ENCODE results near the gene FABP3.

DNA sequence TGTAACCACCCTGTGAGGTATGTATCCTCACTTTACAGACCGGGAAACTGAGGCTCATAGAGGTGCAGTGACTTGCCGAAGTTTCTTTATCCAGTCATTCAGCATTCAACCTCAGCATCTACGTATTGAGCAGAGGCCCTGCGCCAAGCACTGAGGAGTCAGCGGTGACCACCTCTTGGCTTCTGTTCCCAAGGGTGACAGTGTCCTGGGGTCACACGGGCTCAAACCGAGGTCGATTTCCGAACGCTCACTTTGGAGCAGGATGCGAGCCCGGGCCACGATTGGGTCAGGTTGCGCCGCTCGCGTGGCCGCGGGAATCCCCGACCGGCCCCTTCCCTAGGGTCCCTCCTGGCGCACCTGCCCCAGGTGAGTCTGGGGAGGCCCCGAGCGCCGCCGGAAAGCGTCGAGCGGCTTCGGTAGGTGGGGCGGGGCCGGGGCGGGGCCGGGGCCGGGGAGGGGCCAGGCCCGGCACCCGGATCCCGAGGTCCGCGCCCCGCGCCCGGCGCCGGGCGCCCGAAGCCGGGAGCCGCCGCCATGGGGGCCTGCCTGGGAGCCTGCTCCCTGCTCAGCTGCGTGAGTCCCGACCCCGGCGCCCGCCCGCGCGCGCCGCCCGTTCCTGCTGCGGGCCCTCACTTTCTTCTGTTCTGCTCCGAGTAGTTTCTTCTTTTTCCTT lies 40.0 kb upstream of the FABP3 start, which contains the start of gene SERINC2:
- TF ChIP-seq POLR2A (IDR thresholded peaks at IDR 0.05; ENCODE audit: low read depth, low read length) (no peak), CTCF (conservative IDR thresholded peaks at IDR 0.05; ENCODE audit: low read depth, low read length) (no peak), RCOR1 (IDR thresholded peaks at IDR 0.05; ENCODE audit: insufficient replicate concordance, low read length) (no peak), SMC3 (IDR thresholded peaks at IDR 0.05; ENCODE audit: low read depth, low read length) (no peak), MXI1 (IDR thresholded peaks at IDR 0.05; ENCODE audit: borderline replicate concordance, low read depth, low read length) (no peak)

Data from IMR-90 (cell line).